ENCODE measurements around the gene LBR. TPM values are rescaled to one million over a fixed set of nuclear protein-coding genes. Genes with fewer than 3 reads are reported as not detected.

LBR gene
- total RNA-seq, 1 donor from 2014 or later: 56.4 TPM

DNA sequence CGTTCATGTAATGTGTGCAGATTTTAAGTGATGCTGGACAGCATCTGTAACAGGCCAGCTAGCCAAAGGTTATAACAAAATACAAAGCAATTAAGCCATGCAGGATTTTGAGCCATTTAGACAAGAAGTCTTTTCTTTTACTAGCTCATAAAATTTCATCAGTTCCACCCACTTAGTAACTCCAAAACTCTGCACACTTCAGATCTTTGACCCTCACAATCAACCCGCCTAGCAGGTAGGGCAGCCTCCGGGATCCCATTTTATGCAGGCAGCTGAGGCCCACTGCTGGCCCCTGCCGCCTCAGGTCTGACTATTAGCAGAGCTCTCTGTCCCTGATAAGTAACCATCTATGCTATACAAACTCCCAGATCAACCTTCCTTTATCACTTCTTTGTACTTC is 9.2 kb downstream of the LBR start:
- Histone ChIP-seq H3K9me3 (no peaks in the 10 kb centered on the region), H3K27ac (no peak overlapping the region), H3K36me3 (peaks cover 85% of the 10 kb centered on the region), H3K4me1 (peaks cover 12% of the 10 kb centered on the region), H3K27me3 (ENCODE audit: low read depth) (no peaks in the 10 kb centered on the region), H3K4me3 (no peak overlapping the region)
- intact Hi-C loops (cut with DNase I): no loop called here
- ATAC-seq (no peak), DNase-seq (no peak)
- TF ChIP-seq, protein P1, sequence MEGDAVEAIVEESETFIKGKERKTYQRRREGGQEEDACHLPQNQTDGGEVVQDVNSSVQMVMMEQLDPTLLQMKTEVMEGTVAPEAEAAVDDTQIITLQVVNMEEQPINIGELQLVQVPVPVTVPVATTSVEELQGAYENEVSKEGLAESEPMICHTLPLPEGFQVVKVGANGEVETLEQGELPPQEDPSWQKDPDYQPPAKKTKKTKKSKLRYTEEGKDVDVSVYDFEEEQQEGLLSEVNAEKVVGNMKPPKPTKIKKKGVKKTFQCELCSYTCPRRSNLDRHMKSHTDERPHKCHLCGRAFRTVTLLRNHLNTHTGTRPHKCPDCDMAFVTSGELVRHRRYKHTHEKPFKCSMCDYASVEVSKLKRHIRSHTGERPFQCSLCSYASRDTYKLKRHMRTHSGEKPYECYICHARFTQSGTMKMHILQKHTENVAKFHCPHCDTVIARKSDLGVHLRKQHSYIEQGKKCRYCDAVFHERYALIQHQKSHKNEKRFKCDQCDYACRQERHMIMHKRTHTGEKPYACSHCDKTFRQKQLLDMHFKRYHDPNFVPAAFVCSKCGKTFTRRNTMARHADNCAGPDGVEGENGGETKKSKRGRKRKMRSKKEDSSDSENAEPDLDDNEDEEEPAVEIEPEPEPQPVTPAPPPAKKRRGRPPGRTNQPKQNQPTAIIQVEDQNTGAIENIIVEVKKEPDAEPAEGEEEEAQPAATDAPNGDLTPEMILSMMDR (IDR thresholded peaks at IDR 0.05): no peak

DNA sequence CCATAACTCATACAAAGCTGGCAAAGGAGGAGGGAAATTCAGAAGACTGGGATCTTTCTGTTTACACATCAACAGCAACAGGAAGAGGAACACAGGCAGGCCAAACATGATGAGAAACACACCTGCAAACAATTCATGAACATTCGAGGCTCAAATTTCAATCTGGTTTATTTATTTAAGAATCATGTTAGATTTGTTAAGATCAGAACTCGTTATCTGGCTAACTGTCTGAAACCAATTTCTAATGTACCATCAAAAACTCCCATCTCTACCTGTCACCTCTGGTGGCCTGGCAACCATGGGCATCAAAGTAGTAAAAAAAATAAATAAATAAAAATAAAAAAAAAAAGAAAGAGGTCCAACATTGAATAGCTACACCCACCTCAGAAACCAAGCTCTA is 9.8 kb downstream of the LBR start:
- peaks cover 12% of the 10 kb centered on the region for H3K4me1 ChIP-seq
- DNase-seq (no peak), ATAC-seq (no peak)
- no peaks in the 10 kb centered on the region for H3K27me3 ChIP-seq (ENCODE audit: low read depth)
- H3K4me3 ChIP-seq: no peak overlapping the region
- TF ChIP-seq, protein P1 (IDR thresholded peaks at IDR 0.05): no peak
- intact Hi-C loops (cut with DNase I): no loop called here
- H3K9me3 ChIP-seq: no peaks in the 10 kb centered on the region
- peaks cover 91% of the 10 kb centered on the region for H3K36me3 ChIP-seq
- H3K27ac ChIP-seq: no peak overlapping the region

DNA sequence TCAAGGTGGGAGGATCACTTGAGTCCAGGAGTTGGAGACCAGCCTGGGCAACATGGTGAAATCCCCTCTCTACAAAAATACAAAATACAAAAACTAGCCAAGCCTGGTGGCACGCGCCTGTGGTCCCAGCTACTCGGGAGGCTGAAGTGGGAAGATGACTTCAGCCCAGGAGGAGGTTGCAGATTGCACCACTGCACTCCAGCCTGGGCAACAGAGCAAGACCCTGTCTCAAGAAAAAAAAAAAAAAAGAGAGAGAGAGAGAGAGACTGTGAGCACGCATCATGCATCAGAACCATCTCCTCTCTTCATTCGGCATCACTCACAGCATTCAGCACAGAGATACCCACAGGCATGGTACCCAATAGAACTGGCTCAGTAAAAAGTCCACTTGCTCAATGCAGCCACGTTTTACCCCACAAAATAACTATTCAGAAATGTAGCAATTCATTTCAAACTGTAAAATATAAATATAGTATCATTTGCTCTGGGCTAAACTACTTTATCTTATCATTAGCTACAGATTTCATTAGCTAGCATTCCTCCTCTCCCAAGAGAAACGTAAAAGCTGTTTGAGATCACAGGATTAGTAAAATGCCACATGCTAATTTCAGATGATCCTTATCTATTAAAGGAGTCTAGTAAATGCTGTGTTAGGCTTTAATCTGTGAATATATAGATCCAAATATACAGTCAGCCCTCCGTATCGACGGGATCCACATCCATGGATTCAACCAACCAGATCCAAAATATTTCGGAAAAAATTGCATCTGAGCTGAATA is 11.7 kb downstream of the LBR start:
- Histone ChIP-seq H3K4me3 (no peak overlapping the region), H3K27me3 (ENCODE audit: low read depth) (no peaks in the 10 kb centered on the region), H3K27ac (no peak overlapping the region), H3K36me3 (peaks cover 99% of the 10 kb centered on the region), H3K9me3 (no peaks in the 10 kb centered on the region), H3K4me1 (no peaks in the 10 kb centered on the region)
- TF ChIP-seq, protein P1 (IDR thresholded peaks at IDR 0.05): no peak
- DNase-seq (no peak), ATAC-seq (no peak)
- intact Hi-C loops (cut with DNase I): no loop called here

DNA sequence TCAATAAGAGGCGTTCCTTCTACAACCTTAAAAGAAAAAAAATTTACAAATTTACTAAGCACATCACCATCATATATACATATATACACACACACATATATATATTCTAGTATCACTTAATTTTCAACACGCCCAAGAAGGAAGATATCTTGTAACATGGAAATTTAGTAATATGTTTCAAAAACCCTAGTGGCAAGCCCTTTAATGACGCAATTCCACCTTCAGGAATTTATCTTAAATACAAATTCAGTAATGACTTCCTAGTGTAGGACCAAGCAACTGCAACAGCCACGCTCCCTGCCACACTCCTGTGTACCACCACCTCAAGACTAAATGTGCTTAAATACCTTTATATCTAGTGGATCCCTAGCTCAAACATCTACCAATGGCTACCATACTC is 12.5 kb downstream of the LBR start:
- no peak for ATAC-seq
- H3K36me3 ChIP-seq: peaks cover 99% of the 10 kb centered on the region
- H3K27me3 ChIP-seq (ENCODE audit: low read depth): no peaks in the 10 kb centered on the region
- no peak for DNase-seq
- H3K9me3 ChIP-seq: no peaks in the 10 kb centered on the region
- no peaks in the 10 kb centered on the region for H3K4me1 ChIP-seq
- H3K4me3 ChIP-seq: no peak overlapping the region
- no peak overlapping the region for H3K27ac ChIP-seq
- intact Hi-C loops (cut with DNase I): no loop called here
- TF ChIP-seq, protein P1 (IDR thresholded peaks at IDR 0.05): no peak

DNA sequence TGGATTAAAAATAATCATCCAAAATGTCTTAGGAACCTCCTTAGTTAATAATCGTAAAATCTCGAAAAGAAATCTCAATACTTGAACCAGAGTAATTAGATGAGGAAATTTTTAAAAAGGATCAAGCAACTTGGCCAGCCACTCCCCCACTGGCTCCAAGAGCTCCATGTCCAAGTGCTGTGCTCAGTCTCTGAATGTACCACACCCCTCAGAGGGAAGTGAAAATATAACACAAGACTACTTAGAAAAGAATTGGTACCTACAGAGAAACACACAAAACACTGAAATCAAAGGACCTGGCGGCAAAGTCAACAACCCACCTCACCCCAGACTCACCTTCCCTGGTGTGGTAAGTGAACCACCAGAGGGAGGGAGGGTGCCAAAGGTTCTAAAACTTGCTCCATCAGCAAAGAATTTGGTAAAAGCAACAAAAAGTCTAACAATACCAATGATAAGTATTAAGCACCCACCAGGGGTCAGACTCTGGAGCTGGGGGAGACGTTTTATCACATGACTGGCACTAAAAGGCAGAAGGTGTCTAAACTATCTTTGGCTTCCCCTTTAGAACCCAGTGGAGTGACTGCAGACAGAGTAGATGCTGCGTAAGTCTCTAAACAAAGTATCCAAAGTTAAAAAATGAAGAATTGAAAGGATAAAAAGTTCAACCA is 14.0 kb downstream of the LBR start:
- H3K36me3 ChIP-seq: peaks cover 93% of the 10 kb centered on the region
- ATAC-seq (peak; percentile 37 to 56), DNase-seq (no peak)
- no peak overlapping the region for H3K27ac ChIP-seq
- no peaks in the 10 kb centered on the region for H3K27me3 ChIP-seq (ENCODE audit: low read depth)
- TF ChIP-seq, protein P1 (IDR thresholded peaks at IDR 0.05): no peak
- H3K4me1 ChIP-seq: no peaks in the 10 kb centered on the region
- no peak overlapping the region for H3K4me3 ChIP-seq
- intact Hi-C loops (cut with DNase I): no loop called here
- no peaks in the 10 kb centered on the region for H3K9me3 ChIP-seq

Measured in lower lobe of right lung (tissue), 2 donors.